CD4-positive, alpha-beta T cell treated with Interleukin-2 at 100 ng/mL for 4 hours (primary cell): ENCODE measurements around the gene CABCOCO1.

Experiments
- DNase-seq: peaks from one replicate; pipeline ENCODE4 v3.0.0-alpha.2; 2020; ENCODE audit warnings: low spot score

Gene CABCOCO1, protein sequence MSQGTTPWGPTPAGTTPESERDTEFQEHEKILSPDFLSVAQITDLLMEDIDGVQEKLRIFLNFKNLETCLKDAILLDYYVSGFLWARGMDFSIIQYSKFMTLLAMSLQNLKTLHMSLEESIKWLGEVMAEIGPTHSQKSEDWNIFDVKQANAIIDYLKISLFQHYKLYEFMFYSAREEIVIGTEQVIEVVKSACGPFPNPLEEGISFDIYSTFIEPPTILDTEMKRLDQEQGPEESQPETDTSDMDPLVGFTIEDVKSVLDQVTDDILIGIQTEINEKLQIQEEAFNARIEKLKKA

DNA sequence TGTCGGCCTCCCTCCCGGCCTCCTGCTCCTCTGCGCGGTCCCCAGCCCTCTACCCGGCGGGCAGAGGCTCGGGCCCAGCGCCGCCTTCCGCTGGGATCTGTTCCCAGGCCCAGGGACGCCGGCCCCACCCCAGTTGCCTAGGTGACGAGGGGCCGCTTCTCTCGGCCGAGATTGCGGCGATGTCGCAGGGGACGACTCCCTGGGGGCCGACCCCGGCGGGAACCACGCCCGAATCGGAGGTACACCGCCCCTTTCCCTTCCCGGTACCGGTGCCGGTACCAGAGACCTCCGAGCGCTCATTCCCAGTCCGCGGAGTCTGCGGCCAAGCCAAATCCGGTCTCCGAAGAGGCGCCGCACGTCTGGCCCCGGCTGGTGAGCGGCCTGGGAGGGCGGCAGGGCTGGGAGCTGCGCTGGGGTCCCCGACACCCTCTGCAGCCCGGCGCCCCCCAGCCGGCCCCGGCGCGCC is at the start of gene CABCOCO1:
Gene CABCOCO1, plus strand, starts transcription at position 136 of the 466 bp plus-strand sequence. Its CDS starts 44 bp downstream, at position 180.
- no peak for DNase-seq

DNA sequence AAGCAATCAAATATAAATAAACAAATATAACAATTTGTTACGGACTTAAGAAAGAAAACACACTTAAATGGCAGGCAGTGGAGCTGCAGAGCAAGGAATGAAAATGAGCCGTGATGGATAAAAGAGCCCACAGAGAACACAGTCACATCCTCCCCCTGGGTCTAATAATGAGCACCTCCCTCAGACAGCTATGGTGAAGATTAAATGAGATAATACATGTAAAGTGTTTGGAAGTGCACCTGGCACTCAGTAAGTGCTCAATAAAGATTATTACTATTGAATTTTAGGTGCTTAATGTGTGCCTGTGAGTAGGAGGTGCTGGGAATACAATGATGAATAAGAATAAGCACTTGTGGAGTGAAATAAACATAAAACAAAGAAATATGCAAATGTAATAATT is 49.1 kb upstream of the CABCOCO1 start:
- no peak for DNase-seq

DNA sequence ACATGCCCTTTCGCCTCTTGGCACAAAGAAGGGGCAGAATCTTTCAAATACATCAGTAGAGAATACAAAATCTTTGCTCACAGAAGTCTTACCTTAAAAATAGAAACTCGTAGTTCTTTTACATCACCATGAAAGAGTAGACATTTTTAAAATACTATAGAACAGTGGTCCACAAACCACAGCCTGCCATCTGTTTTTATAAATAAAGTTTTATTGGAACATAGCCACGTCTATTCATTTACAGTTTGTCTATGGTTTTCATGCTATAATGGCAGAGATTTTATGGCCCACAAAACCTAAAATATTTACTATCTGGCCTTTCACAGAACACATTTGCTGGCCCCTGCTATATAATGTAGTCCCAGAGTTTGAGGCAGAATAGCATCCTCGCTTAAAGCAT is 46.1 kb upstream of the CABCOCO1 start:
- no peak for DNase-seq

DNA sequence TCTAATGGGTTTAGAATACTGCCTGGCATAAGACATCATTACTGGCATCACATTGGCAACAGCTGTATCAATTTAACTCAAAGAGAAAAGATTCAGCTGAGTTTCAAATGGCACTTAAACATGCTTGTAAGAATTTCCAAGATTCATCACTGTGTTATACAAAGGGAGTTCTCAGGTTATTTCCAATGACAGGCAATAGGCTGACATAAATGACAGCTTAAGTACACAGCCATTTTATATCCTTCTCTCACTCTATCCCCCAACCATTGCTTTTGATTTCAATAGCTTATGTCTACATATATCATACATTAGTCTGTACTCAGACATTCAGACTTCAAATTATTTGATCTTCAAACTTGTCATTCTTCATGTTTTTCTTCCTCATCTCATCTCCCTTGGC is 45.5 kb upstream of the CABCOCO1 start:
- no peak for DNase-seq

DNA sequence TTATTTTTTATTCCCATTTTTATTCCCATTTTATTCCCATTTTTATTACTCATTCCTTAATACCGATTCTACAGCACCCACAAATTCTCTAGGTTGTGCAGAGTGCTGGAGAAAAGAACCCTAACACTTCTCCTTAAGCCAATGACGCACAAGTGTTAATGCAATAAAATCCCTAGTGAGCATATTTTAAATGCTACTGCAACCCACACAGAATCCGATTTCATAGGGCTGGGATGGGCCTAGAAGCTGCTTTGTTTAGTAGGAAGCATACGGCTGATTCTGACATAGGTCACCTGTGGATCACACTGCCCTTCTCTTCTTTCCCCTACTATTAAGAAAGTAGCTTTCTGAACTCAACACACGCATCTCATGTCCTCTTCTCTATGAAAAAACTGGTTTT is 45.1 kb upstream of the CABCOCO1 start:
- DNase-seq: no peak

DNA sequence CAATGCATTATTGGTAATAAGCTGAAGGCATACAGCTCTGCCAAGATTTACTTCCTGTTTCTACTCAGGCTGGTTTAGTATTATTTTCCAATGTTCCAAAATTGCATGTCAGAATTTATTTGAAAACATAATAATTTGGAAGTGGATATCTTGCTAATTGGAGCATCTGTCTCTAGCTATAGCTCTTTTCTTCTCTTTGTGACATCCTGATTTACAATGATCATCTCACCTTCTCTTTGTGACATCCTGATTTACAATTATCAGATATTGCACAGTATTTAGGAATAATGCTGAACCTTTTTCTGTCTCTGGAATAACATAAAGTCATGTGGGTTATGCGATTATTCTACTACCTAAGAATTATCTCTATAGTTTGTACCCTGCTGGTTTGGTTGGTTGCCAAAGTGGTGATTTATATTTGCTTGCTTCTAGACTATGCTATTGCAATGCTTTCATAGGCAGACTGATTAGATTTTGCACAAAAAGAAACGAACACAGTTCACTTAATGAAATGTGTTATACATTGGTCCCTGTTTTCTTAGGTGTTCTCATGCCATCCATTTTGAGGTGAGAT is 44.3 kb upstream of the CABCOCO1 start:
- DNase-seq: no peak

DNA sequence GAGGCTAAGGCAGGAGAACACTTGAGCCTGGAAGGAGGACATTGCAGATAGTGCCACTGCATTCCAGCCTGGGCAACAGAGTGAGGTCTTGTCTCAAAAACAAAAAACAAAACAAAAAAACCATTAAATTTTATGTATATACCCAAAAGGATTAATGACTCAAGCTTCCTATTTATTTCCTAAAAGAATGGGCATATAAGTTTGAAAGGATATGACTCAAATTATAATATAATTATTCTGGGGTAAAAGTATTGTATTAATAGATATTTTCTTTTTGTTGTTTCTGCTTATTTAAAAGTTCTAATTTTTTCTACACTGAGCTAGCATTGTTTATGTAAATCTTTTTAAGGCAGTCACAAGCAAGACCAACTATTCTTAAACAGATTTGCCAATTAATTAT is 42.2 kb upstream of the CABCOCO1 start:
- no peak for DNase-seq

DNA sequence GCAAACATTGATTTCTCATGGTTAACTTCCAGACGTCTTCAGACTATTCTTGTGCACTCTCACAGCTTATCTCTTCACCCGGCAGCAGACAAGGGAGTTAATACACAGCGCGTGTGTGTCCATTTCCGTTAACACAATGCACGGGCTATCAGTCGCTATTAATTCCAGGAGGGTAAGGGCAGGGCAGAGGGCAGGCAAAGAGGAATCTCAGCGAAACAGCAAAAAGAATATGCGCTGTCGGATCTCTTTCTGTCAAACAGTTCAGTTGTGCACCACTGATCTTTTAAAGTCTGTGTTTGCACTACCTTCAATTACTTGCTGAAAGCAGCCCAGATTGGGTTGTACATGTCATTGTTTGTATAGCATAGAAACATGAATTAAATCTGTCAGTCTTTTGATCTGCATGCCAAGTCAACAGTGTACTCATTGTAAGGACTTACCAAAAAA is 41.1 kb upstream of the CABCOCO1 start:
- DNase-seq: no peak

DNA sequence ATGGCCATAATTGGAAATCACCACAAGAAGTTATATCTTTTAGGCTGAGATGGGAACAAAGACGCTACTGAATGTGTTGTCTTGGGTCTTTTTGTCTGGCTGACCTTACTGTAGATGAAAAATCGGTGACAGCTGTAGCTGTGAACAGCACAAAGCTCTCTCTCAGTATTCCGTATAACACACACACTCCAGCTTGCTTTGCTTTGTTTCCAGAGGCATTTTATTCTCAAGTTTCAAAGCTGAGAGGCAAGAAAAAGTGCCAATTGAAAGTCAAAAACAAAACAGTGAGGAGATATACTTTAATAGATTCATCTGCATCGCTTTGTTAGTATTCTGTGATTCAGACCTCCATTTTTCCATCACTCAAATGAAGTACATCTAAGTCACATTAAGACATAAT is 39.6 kb upstream of the CABCOCO1 start:
- DNase-seq: no peak

DNA sequence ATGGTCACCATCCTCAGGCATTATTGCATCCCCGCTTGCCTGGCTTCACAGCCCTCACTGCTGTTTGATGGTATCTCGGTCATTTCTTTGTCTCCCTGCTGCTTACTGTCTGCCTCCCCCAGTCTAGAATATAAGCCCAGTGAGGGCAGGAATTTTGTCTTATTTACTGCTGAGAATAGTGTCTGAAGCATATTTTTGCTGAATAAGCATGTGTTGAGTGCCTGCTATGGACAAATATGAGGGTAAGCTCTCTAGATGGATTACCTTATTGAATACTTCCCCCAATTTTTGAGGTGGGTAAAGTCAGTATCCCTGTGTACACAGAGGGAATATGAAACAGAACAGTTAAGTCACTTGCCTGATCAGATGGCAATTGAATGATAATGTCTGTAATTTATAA is 36.5 kb upstream of the CABCOCO1 start:
- DNase-seq: no peak

DNA sequence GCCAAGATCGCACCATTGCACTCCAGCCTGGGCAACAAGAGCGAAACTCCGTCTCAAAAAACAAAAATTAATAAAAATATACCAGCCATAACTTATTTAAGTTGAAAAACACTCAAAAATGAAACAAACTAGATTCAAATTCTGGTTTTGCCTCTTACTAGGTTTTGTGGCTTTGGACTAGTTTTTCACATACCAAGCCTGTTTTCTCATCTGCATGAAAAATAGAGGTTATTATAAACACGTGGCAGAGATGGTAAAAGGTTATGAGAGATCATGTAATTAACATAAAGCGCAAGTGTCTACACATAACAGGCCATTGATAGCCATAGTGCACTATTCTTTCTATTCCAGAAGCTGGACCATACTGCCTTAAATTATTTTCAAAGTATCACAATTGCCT is 35.5 kb upstream of the CABCOCO1 start:
- DNase-seq: no peak

DNA sequence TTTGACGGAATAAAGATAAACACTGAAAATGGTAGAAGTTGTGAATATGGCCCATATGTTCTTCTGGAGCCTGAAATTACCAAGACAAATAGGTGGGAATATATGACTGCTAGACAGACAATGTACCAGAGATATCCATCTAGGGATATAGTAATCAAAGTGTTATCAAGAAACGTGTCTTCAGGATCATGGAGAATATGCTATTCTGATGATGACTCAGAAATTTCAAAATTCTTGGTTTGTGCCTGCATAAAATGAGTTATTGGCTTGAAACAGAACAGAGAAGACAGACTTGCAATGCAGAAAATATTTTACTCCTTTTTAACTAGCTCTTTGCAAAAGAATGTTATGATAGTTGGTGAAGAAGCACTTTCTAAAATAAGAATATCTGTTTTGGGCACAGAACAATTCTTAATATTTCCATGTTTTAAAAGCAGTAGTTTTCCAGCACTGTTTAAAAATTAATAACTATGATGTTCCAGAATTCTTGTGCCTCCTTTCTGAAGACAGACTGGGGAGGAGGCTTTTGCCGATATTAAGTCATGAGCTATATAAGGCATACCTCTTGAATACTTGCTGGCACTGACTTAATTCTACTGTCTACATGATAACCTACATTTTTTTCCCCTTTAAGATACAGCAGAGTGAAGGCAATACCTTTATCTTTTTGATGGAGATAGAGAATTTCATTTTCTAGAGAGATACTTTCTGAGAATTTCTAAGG is 34.4 kb upstream of the CABCOCO1 start:
- no peak for DNase-seq

DNA sequence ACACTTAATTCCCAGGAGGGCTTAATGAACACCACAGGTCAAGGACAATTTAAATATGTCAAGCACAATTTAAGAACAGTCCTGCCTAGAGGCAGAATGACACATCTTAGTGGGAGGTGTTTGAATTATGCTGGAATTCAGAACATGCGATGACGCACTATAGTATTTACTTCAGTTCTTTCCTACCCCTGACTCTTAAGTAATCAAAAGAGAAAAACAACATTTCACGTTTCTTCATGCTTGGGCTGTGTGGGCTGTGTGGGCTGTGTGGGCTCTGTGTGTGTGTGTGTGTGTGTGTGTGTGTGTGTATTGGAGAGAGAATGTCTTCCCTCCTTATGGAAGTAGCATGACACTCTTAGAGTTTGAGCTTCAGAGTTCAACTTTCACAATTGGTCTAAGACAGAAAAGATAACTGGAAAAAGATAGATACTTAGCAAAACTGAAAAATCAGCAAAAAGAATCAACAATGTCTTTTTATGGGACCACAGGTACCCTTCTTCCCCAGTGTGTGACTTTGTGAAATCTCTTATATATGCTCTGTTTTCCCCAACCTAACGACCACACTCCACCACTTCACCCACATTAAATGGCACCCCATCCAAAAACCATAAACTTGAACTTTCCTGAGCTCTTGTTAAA is 33.7 kb upstream of the CABCOCO1 start:
- DNase-seq: no peak

DNA sequence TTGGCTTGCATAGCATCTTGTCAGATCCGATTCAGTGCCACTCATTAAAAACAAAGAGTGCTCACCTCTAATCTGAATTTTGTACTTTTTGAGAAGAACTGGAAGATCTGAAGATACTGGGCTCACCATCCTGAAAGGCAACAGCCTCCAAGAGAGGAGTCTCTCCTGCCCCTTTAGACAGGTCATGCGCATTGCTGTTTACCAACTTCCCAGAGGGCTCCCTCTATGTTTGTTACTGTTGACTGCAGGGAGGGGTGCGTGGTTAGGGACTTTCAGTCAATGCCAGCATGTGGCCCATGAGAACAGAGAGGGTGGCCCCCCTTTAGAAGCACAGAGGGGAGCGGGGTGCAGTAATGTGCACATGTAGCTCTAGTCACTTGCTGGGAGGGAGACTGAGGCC is 33.2 kb upstream of the CABCOCO1 start:
- DNase-seq: no peak

DNA sequence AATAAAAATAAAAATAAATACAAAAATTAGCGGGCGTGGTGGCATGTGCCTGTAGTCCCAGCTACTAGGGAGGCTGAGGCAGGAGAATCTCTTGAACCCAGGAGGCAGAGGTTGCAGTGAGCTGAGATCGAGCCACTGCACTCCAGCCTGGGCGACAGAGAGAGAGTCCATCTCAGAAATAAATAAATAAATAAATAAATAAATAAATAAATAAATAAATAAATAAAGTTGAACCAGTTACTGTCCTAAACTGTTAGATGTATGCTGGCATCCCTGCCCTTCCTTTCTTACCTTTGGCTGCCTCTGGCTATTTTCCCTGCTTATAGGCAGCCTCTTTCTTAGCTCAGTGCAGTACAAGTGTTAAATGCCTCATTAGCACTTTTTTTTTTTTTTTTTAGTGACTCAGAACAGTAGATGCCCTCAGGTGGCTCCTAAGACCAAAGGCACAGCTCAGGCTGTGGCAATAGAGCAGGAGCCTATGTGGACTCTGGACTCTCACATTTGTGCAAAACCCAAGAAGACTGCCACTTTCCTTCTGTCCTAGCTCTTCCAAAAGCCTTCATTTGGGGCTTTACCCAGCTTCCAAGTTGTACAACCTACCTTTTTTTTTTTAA is 30.6 kb upstream of the CABCOCO1 start:
- DNase-seq: no peak

DNA sequence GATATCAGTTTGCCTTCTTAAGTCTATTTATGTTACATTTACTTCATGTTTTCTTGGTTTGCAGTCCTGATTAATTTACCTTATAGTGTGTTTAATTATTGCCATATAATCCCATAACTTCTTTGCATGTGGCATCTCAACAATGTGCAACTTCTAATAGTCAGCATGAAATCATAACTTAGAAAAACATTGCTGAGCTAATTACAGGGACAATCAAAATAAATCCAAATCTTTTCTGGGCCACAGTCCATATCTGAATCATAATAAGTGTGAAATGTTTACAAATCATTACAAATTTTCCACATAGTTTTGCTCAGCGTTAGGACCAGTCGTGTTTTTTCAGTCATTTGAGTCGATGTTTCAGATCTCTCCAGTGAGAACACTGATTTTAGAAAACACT is 29.1 kb upstream of the CABCOCO1 start:
- no peak for DNase-seq

DNA sequence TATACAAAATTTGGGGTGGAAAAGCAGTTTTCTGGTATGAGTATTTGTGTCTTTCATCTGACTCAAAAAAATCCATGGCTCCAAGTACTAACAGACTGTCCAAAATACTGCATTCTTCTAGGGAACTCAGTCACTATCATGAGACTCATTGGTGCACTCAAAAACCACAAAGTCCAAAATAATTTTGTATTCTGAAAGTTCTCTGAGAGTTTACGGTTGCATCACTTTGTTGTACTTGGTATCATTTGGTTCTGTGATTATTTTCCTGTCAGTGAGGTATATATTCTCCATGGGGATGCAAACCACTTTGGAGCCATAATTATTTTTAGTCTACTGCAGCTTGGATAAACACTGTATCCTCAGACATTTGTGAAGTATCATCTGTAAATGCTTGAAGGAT is 28.0 kb upstream of the CABCOCO1 start:
- DNase-seq: no peak

DNA sequence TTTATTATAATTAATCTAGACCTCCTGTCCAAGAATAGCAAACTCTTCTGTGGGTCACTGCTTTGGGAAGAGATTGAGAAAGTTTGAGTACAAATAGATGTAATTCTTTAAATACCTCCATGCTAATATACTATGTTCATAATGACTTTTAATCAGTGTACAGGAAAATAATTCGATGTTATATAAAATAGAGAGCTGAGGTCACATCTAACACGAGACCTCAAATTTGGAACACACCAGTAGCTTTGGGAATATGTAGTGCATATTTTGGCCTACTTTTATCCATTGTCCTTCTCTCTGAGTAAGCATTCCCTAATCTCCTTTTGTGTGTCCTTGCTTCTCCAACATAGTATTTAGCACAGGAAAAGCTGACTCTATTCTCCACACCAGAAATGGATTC is 27.3 kb upstream of the CABCOCO1 start:
- DNase-seq: no peak

DNA sequence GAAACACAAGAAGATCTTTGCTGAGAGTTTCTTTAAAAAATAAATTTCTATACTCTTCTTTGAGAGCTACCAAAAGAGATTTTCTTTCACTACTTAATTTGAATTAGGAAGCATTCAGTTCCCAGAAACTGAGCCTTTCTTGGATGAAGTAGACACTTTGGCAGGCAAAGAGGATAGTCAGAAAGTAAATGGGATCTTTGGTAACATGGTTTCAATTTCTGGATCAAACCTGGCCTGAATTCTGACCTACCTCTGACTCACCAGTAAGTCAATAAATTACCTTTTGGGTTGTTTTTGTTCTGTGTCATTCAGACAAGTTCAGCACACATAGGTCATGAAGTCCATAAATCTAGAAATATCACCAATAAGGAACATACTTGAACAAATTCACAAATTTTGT is 26.8 kb upstream of the CABCOCO1 start:
- no peak for DNase-seq

DNA sequence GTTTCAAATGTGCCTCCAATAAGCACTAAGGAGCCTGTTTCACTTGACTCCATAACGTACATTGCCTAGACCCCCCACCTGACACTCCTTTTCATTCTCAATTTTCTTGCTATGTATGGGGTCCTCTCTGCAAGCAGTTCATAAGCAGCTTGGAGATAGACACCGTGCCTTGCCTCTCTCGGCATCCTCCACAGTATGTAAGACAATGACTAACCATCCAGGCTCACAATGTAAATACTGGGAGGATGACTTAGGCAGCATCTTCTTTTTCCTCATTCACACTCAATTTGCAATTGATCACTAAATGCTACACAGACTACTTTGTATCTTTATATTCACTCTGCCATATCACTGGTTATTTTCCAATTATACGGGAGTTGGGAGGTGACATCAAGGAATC is 22.8 kb upstream of the CABCOCO1 start:
- no peak for DNase-seq

DNA sequence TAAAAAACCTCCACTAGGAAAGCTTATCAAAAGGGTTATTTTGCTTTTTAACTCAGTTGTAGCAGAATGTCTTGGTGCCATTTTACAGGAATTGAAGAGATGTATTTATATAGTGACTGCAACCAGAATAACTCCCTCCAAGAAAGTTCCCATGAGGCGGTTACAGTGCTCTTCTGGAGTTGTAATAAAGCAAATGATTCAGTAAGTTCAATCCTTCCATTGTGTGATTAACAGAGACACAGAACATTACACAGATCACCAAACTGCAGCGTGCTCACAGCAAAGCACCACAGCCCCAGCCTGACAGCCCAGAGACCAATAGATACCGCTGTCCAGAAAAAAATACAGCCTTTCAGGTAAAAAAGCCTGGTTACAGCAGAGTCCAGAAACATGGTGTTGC is 21.9 kb upstream of the CABCOCO1 start:
- no peak for DNase-seq

DNA sequence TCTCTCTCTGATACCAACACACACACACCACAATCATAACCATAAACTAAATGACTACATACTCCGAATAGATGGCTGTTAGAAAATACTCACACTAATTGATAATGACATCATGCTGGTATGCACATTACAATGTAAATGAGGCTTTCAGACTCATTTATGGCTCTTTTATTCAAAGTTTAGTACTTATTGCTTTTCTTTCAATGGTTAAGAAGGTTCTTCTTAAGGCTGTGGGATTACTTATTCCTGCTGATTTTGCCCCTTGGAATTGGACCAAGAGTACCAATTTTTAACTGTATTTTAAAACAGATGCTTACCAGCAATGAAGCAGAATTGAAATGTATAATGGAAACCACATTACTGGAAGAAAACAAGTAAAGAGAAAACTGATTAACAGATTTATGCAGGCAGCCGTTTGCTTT is 20.6 kb upstream of the CABCOCO1 start:
- no peak for DNase-seq
